WERI-Rb-1 (cell line): ENCODE results near the gene HSBP1.

Source experiments
- DNase-seq: peaks from one replicate; pipeline ENCODE4 v3.0.0-alpha.2; 2020
- H3K27ac ChIP-seq: fragments of 250-450 bp; sonication (Bioruptor Pico); 2 replicates; pipeline ENCODE4 v1.5.1; 2020; ENCODE audit warnings: mild to moderate bottlenecking, moderate library complexity
- H3K27me3 ChIP-seq: fragments of 250-450 bp; sonication (Bioruptor Pico); 2 replicates; pipeline ENCODE4 v1.5.1; 2021; ENCODE audit warnings: mild to moderate bottlenecking, low read depth, moderate library complexity; ENCODE audit not compliant: insufficient read depth, severe bottlenecking
- H3K36me3 ChIP-seq: fragments of 250-450 bp; sonication (Bioruptor Pico); 2 replicates; pipeline ENCODE4 v1.5.1; 2020; ENCODE audit warnings: mild to moderate bottlenecking, moderate library complexity
- H3K4me3 ChIP-seq: 2 replicates; pipeline ENCODE4 v1.5.1; 2011; ENCODE audit warnings: low read depth, mild to moderate bottlenecking, control low read depth, low read length
- H3K9me3 ChIP-seq: fragments of 250-450 bp; sonication (Bioruptor Pico); 2 replicates; pipeline ENCODE4 v1.5.1; 2021; ENCODE audit warnings: mild to moderate bottlenecking, moderate library complexity; ENCODE audit not compliant: severe bottlenecking
- CTCF ChIP-seq: IDR thresholded peaks from 2 replicates; pipeline ENCODE4 v1.5.1; 2011; ENCODE audit warnings: low read depth, mild to moderate bottlenecking, control low read depth, inconsistent platforms, low read length

Gene HSBP1

GRCh38 chr16:83856792-83857191, 49.0 kb downstream of the HSBP1 start:
- Histone ChIP-seq H3K4me3 (no peak overlapping the region), H3K27ac (no peak overlapping the region), H3K9me3 (no peaks in the 10 kb centered on the region), H3K36me3 (no peaks in the 10 kb centered on the region), H3K27me3 (no peaks in the 10 kb centered on the region)
- DNase-seq = no peak
- TF ChIP-seq CTCF = no peak

GRCh38 chr16:83859265-83859664, 51.5 kb downstream of the HSBP1 start:
- H3K4me3 ChIP-seq = no peak overlapping the region
- no peaks in the 10 kb centered on the region for H3K9me3 ChIP-seq
- H3K36me3 ChIP-seq = no peaks in the 10 kb centered on the region
- no peak overlapping the region for H3K27ac ChIP-seq
- DNase-seq = no peak
- H3K27me3 ChIP-seq = no peaks in the 10 kb centered on the region
- no peak for TF ChIP-seq CTCF

GRCh38 chr16:83862661-83863060, 54.9 kb downstream of the HSBP1 start:
- DNase-seq = no peak
- no peaks in the 10 kb centered on the region for H3K9me3 ChIP-seq
- H3K27me3 ChIP-seq = no peaks in the 10 kb centered on the region
- H3K36me3 ChIP-seq = no peaks in the 10 kb centered on the region
- no peak overlapping the region for H3K4me3 ChIP-seq
- no peak overlapping the region for H3K27ac ChIP-seq
- no peak for TF ChIP-seq CTCF

- TF ChIP-seq CTCF = no peak
- no peak overlapping the region for H3K4me3 ChIP-seq
- H3K27me3 ChIP-seq = no peaks in the 10 kb centered on the region
Measured at GRCh38 chr16:83863682-83864081, 55.9 kb downstream of the HSBP1 start.

More at GRCh38 chr16:83863682-83864081, 55.9 kb downstream of the HSBP1 start:
- no peak overlapping the region for H3K27ac ChIP-seq
- no peaks in the 10 kb centered on the region for H3K9me3 ChIP-seq
- H3K36me3 ChIP-seq = no peaks in the 10 kb centered on the region
- DNase-seq = no peak
